Endodermal cell (in vitro differentiated cells): ENCODE measurements around the gene BRSK2. TPM values are rescaled to one million over a fixed set of nuclear protein-coding genes. Genes with fewer than 3 reads are reported as not detected.

Experiments used
- DNase-seq: peaks from one replicate; pipeline ENCODE4 v3.0.0-alpha.2; 2017
- H3K27ac ChIP-seq: 2 replicates; pipeline ENCODE4 v1.5.1; 2013; ENCODE audit warnings: mild to moderate bottlenecking, low read depth, low read length, moderate library complexity
- H3K27me3 ChIP-seq: 2 replicates; pipeline ENCODE4 v1.6.1; 2013; ENCODE audit warnings: mild to moderate bottlenecking, low read length, moderate library complexity; ENCODE audit not compliant: insufficient read depth, control insufficient read depth, poor library complexity, severe bottlenecking
- H3K36me3 ChIP-seq: 2 replicates; pipeline ENCODE4 v1.7.0; 2013; ENCODE audit warnings: mild to moderate bottlenecking, low read length, moderate library complexity; ENCODE audit not compliant: control insufficient read depth, insufficient read depth
- H3K4me1 ChIP-seq: one replicate; pipeline ENCODE4 v1.7.0; 2013; ENCODE audit warnings: low read length; ENCODE audit not compliant: control insufficient read depth, insufficient read depth
- H3K4me3 ChIP-seq: 2 replicates; pipeline ENCODE4 v1.5.1; 2013; ENCODE audit warnings: mild to moderate bottlenecking, low read length, moderate library complexity
- H3K9ac ChIP-seq: 2 replicates; pipeline ENCODE4 v1.6.1; 2013; ENCODE audit warnings: mild to moderate bottlenecking, low read length, moderate library complexity; ENCODE audit not compliant: poor library complexity, severe bottlenecking; ENCODE audit errors: extremely low read depth
- H3K9me3 ChIP-seq: 2 replicates; pipeline ENCODE4 v1.6.1; 2013; ENCODE audit warnings: mild to moderate bottlenecking, low read length, moderate library complexity; ENCODE audit not compliant: control insufficient read depth
- H3K27ac Mint-ChIP-seq: 2 replicates; pipeline ENCODE4 v1.8.0; 2020; ENCODE audit warnings: mixed read lengths
- H3K27me3 Mint-ChIP-seq: 2 replicates; pipeline ENCODE4 v1.8.0; 2021; ENCODE audit warnings: mild to moderate bottlenecking, mixed read lengths; ENCODE audit not compliant: insufficient read depth
- H3K36me3 Mint-ChIP-seq: 2 replicates; pipeline ENCODE4 v1.8.0; 2020; ENCODE audit warnings: low read depth, mixed read lengths
- H3K4me1 Mint-ChIP-seq: 2 replicates; pipeline ENCODE4 v1.8.0; 2020; ENCODE audit warnings: mixed read lengths
- H3K4me3 Mint-ChIP-seq: 2 replicates; pipeline ENCODE4 v1.8.0; 2020; ENCODE audit warnings: mild to moderate bottlenecking, moderate library complexity, mixed read lengths
- H3K9me3 Mint-ChIP-seq: 2 replicates; pipeline ENCODE4 v1.8.0; 2020; ENCODE audit warnings: mild to moderate bottlenecking, mixed read lengths
- WGBS, 2 experiments: methylation state at CpG; one replicate each; pipeline versions ENCODE4 v1.1.5 to v1.1.7; 2013; ENCODE audit warnings: missing lambda C conversion rate in 2 of 2, mixed read lengths in 1 of 2; ENCODE audit not compliant: insufficient coverage in 1 of 2, insufficient read length in 1 of 2; 5-methylcytosine and 5-hydroxymethylcytosine counted together
- total RNA-seq, 2 donors: library from RNA; stranded (reverse); fragmentation: NEBNext Ultra II Directional in 1 of 2; extraction: Animal tissue kit (Norgen Biotek cat#: 25700) in 1 of 2; gene quantifications; 2 replicates in 1 of 2; 3 replicates in 1 of 2; pipeline ENCODE4 v1.2.1, GENCODE V29; 2021
- TF ChIP-seq, protein P1 (sequence below): fragments of 200-600 bp; sonication (generic); conservative IDR thresholded peaks from 2 replicates; pipeline ENCODE4 v1.5.0; 2021; ENCODE audit warnings: antibody characterized with exemption, mild to moderate bottlenecking

Gene BRSK2
- total RNA-seq, 2 donors from 2014 or later, result 9.4 to 10.3 TPM

GRCh38 chr11:1371377-1371776 lies 18.4 kb upstream of the BRSK2 start:
- H3K4me1 ChIP-seq, result no peaks in the 10 kb centered on the region
- no peak overlapping the region for H3K4me3 ChIP-seq
- no peak overlapping the region for H3K27ac Mint-ChIP-seq
- peaks cover 24% of the 10 kb centered on the region for H3K9me3 Mint-ChIP-seq
- H3K36me3 Mint-ChIP-seq, result no peaks in the 10 kb centered on the region
- H3K27ac ChIP-seq, result no peak overlapping the region
- H3K27me3 ChIP-seq, result no peaks in the 10 kb centered on the region
- TF ChIP-seq, protein P1, sequence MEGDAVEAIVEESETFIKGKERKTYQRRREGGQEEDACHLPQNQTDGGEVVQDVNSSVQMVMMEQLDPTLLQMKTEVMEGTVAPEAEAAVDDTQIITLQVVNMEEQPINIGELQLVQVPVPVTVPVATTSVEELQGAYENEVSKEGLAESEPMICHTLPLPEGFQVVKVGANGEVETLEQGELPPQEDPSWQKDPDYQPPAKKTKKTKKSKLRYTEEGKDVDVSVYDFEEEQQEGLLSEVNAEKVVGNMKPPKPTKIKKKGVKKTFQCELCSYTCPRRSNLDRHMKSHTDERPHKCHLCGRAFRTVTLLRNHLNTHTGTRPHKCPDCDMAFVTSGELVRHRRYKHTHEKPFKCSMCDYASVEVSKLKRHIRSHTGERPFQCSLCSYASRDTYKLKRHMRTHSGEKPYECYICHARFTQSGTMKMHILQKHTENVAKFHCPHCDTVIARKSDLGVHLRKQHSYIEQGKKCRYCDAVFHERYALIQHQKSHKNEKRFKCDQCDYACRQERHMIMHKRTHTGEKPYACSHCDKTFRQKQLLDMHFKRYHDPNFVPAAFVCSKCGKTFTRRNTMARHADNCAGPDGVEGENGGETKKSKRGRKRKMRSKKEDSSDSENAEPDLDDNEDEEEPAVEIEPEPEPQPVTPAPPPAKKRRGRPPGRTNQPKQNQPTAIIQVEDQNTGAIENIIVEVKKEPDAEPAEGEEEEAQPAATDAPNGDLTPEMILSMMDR, result no peak
- WGBS, 2 experiments, result 93 to 96% methylated on average over 10 to 13 of the region's 13 CpGs
- H3K9ac ChIP-seq, result no peak overlapping the region
- no peak overlapping the region for H3K4me3 Mint-ChIP-seq
- no peaks in the 10 kb centered on the region for H3K36me3 ChIP-seq
- peaks cover 7% of the 10 kb centered on the region for H3K9me3 ChIP-seq
- no peaks in the 10 kb centered on the region for H3K4me1 Mint-ChIP-seq
- peaks cover 2% of the 10 kb centered on the region for H3K27me3 Mint-ChIP-seq
- no peak for DNase-seq

- Mint-ChIP-seq H3K4me3 (no peak overlapping the region), H3K9me3 (peaks cover 18% of the 10 kb centered on the region), H3K4me1 (no peaks in the 10 kb centered on the region), H3K27ac (no peak overlapping the region), H3K36me3 (no peaks in the 10 kb centered on the region), H3K27me3 (no peaks in the 10 kb centered on the region)
- 89 to 90% methylated on average over 19 to 26 of the region's 26 CpGs for WGBS, 2 experiments
- H3K9me3 ChIP-seq, result peaks cover 3% of the 10 kb centered on the region
- H3K36me3 ChIP-seq, result no peaks in the 10 kb centered on the region
- no peak for DNase-seq
- H3K27ac ChIP-seq, result no peak overlapping the region
- no peak overlapping the region for H3K4me3 ChIP-seq
- no peak overlapping the region for H3K9ac ChIP-seq
- H3K27me3 ChIP-seq, result no peaks in the 10 kb centered on the region
- TF ChIP-seq, protein P1, result no peak
- no peaks in the 10 kb centered on the region for H3K4me1 ChIP-seq
Observed at GRCh38 chr11:1371836-1372465, 17.8 kb upstream of the BRSK2 start.

- Histone ChIP-seq H3K27ac (no peak overlapping the region), H3K9ac (no peak overlapping the region), H3K27me3 (no peaks in the 10 kb centered on the region), H3K9me3 (no peaks in the 10 kb centered on the region), H3K4me1 (no peaks in the 10 kb centered on the region), H3K4me3 (no peak overlapping the region), H3K36me3 (no peaks in the 10 kb centered on the region)
- 89 to 100% methylated on average over 3 to 7 of the region's 8 CpGs for WGBS, 2 experiments
- Mint-ChIP-seq H3K27ac (no peak overlapping the region), H3K9me3 (peaks cover 11% of the 10 kb centered on the region), H3K36me3 (no peaks in the 10 kb centered on the region), H3K27me3 (peaks cover 5% of the 10 kb centered on the region), H3K4me3 (no peak overlapping the region), H3K4me1 (no peaks in the 10 kb centered on the region)
- no peak for DNase-seq
- TF ChIP-seq, protein P1, result no peak
Observed at GRCh38 chr11:1372660-1373059, 17.1 kb upstream of the BRSK2 start.
